HG02610 (cell line): ENCODE measurements around the gene CCDC187.

Source experiments
- ATAC-seq: cut with Tn5 transposase; IDR thresholded peaks from one replicate; pipeline ENCODE4 v1.9.1; 2021; ENCODE audit warnings: mild to moderate bottlenecking, moderate library complexity; ENCODE audit not compliant: unreplicated experiment

CCDC187 gene

GRCh38 chr9:136255896-136256890 is 47.7 kb downstream of the CCDC187 start:
- ATAC-seq: no peak

GRCh38 chr9:136255166-136255538 is 48.7 kb downstream of the CCDC187 start:
- no peak for ATAC-seq

- no peak for ATAC-seq
Measured at GRCh38 chr9:136254381-136255165, 49.3 kb downstream of the CCDC187 start.

GRCh38 chr9:136253246-136254130 is 50.4 kb downstream of the CCDC187 start:
- ATAC-seq: no peak

GRCh38 chr9:136252846-136253245 is 51.0 kb downstream of the CCDC187 start:
- no peak for ATAC-seq

- ATAC-seq: no peak
Measured at GRCh38 chr9:136252281-136252680, 51.6 kb downstream of the CCDC187 start.

- ATAC-seq: no peak
Measured at GRCh38 chr9:136251264-136252115, 52.4 kb downstream of the CCDC187 start.

GRCh38 chr9:136250676-136251075 is 53.2 kb downstream of the CCDC187 start:
- no peak for ATAC-seq

- no peak for ATAC-seq
Measured at GRCh38 chr9:136249877-136250559, 53.9 kb downstream of the CCDC187 start.

GRCh38 chr9:136248951-136249876 is 54.7 kb downstream of the CCDC187 start:
- ATAC-seq: no peak

- ATAC-seq: no peak
Measured at GRCh38 chr9:136247947-136248637, 55.8 kb downstream of the CCDC187 start.

GRCh38 chr9:136247551-136247916 is 56.4 kb downstream of the CCDC187 start:
- no peak for ATAC-seq

- ATAC-seq: no peak
Measured at GRCh38 chr9:136246849-136247550, 56.9 kb downstream of the CCDC187 start.

- peak; percentile 35 for ATAC-seq
Measured at GRCh38 chr9:136245219-136246150, 58.4 kb downstream of the CCDC187 start, which contains the start of gene QSOX2. QSOX2 (minus strand) TSS chr9:136245812; CDS start chr9:136245803, 9 bp downstream.

GRCh38 chr9:136244969-136245218 is 59.0 kb downstream of the CCDC187 start:
- no peak for ATAC-seq
